LNCAP (cell line): ENCODE measurements around the gene DHX35.

Source experiments
- CTCF ChIP-seq: fragments of 450-650 bp; IDR thresholded peaks from 2 replicates; pipeline ENCODE4 v1.5.1; 2017; ENCODE audit warnings: mild to moderate bottlenecking

The DHX35 gene

GRCh38 chr20:39013662-39014109, 51.5 kb downstream of the DHX35 start:
- TF ChIP-seq CTCF = no peak

DNA sequence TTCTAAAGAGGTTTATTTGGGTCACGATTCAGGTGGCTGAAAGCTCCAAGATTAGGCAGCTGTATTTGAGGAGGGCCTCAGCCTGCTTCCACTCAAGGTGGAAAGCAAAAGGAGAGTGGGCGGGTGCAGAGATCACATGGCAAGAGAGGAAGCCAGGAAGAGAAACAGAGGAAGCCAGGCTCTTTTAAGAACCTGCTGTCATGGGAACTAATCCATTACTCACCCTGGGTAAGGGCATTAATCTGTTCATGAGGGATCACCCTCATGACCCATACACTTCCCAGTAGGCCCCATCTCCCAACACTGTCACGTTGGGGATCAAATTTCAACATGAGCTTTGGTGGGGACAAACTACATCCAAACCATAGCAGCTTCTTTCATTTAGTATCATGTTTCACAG, 53.9 kb downstream of the DHX35 start:
- TF ChIP-seq CTCF = no peak

GRCh38 chr20:39016506-39016905, 54.4 kb downstream of the DHX35 start:
- no peak for TF ChIP-seq CTCF

DNA sequence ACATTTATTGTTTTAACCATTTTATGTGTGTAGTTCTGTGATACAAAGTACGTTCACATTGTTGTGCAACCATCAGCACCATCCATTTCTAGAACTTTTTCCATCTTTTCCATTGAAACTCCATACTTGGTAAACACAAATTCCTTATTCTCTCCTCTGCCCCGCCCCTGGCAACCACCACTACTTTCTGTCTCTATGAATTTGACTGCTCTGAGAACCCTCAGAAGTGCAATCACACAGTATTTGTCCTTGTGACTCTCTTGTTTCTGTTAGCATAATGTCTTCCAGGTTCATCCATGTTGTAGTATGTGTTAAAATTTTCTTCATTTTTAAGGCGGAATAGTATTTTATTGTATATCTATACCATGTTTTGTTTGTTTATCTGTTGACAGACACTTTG, 56.9 kb downstream of the DHX35 start:
- TF ChIP-seq CTCF = no peak

GRCh38 chr20:39019805-39020325, 57.7 kb downstream of the DHX35 start:
- TF ChIP-seq CTCF = no peak

DNA sequence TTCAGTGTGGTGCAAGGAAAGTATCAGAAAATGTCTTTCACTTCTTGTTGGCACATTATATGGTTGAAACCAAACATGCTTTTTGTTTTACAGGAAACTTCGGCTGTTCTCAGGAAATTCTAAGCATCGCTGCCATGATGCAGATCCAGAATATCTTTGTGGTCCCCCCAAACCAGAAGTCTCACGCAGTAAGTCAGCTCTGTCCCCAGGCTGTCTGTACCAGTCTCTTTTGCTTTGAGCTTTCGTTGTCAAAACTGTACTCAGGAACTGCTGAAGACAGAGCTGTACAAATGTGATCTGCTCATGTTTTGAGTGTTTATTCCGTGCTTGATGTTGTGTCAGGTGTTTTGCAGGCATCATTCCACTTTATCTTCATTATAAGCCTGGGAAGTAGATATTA, 59.6 kb downstream of the DHX35 start:
- no peak for TF ChIP-seq CTCF

GRCh38 chr20:39025883-39026282, 63.7 kb downstream of the DHX35 start:
- TF ChIP-seq CTCF = no peak

- no peak for TF ChIP-seq CTCF
Observed at GRCh38 chr20:39029364-39029763, 67.2 kb downstream of the DHX35 start.
